Upper lobe of left lung (tissue), 4 donors: Measurements from ENCODE around the gene CCDC3.

ENCODE experiments used
- CTCF ChIP-seq, 6 experiments: fragments of 450-650 bp in 4 of 6; fragments of 200-600 bp in 2 of 6; sonication (generic) in 2 of 6; IDR thresholded peaks; one replicate each; pipeline ENCODE4 v1.5.1; 2016 to 2019; ENCODE audit warnings: antibody characterized with exemption in 6 of 6
- EP300 ChIP-seq, 4 donors: sonication (generic); formaldehyde crosslinking; IDR thresholded peaks; one replicate each; pipeline ENCODE4 v1.5.1; 2017; ENCODE audit warnings: antibody characterized with exemption in 4 of 4, control low read depth in 2 of 4

GRCh38 chr10:12902135-12902572 lies 99.4 kb downstream of the CCDC3 start:
- peak; percentile 40 to 68 (median 59) for TF ChIP-seq CTCF (IDR thresholded peaks at IDR 0.05)
- TF ChIP-seq EP300 (IDR thresholded peaks at IDR 0.05) = no peak
